ENCODE measurements around the gene MSLN.

GRCh38 chr16:794853-795466, 34.4 kb downstream of the MSLN start:
- TF ChIP-seq, protein P1, sequence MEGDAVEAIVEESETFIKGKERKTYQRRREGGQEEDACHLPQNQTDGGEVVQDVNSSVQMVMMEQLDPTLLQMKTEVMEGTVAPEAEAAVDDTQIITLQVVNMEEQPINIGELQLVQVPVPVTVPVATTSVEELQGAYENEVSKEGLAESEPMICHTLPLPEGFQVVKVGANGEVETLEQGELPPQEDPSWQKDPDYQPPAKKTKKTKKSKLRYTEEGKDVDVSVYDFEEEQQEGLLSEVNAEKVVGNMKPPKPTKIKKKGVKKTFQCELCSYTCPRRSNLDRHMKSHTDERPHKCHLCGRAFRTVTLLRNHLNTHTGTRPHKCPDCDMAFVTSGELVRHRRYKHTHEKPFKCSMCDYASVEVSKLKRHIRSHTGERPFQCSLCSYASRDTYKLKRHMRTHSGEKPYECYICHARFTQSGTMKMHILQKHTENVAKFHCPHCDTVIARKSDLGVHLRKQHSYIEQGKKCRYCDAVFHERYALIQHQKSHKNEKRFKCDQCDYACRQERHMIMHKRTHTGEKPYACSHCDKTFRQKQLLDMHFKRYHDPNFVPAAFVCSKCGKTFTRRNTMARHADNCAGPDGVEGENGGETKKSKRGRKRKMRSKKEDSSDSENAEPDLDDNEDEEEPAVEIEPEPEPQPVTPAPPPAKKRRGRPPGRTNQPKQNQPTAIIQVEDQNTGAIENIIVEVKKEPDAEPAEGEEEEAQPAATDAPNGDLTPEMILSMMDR (IDR thresholded peaks at IDR 0.05 in 8 of 11, conservative IDR thresholded peaks at IDR 0.05 in 3 of 11), result no peak
- no peak for TF ChIP-seq POLR2A (IDR thresholded peaks at IDR 0.05)

All from spleen (tissue), 7 donors.